MV-4-11 (cell line): Measurements from ENCODE around the gene MYEOV.

Experiments
- DNase-seq: peaks from one replicate; lab custom pipeline; 2025; lab: John Stamatoyannopoulos, UW

The MYEOV gene

DNA sequence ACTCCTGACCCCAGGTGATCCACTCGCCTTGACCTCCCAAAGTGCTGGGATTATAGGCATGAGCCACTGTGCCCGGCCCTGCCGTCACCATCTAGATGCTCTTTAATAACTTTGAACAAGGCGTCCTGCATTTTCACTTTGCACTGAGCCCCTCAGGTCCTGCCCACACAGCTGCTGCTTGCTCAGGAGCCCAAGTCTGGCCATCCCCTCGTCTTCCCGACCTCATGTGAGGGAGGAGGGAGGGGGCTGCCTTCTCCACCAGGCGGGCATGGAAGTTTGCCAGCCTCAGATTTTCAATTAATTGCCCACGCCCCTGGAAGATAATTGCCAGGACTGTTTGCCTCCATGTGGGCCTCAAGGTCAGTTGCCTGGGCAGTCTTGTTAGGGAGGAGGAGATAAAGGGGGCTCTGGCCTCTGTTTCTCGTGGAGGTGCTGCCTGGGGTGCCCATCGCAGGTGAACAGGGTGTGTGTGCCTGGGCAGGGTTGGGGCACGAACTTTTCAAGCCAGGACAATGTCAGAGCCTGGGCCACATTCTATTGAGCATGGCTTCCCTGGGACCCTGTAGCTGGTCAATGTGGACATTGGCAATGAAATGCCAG lies 27.9 kb upstream of the MYEOV start:
- no peak for DNase-seq

- no peak for DNase-seq
Measured at GRCh38 chr11:69267395-69267805, 26.6 kb upstream of the MYEOV start.

GRCh38 chr11:69268911-69269310 lies 25.0 kb upstream of the MYEOV start:
- no peak for DNase-seq

DNA sequence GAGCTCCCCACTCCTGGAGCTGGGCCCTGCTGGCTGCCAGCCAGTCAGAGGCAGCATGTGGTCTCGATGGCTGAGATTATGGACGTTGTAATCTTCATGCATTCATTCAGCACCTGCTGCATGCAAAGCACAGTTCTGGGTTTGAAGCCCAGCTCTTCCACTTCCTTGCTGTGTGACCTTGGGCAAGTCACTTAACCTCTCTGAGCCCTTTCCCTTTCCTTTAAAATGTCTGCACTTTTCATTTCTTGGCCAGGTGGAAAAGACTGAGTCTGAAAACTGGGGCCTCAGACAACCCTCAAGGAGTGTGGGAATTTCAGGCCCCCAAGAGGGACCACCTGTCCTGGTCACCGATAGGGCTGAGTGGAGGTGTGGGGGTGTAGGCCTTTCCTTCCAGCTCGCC lies 24.6 kb upstream of the MYEOV start:
- no peak for DNase-seq

- no peak for DNase-seq
Measured at GRCh38 chr11:69269926-69270697, 23.8 kb upstream of the MYEOV start.

GRCh38 chr11:69270941-69271340 lies 23.0 kb upstream of the MYEOV start:
- DNase-seq, result no peak

- DNase-seq, result no peak
Measured at GRCh38 chr11:69272055-69272454, 21.9 kb upstream of the MYEOV start.

GRCh38 chr11:69272831-69273485 lies 21.0 kb upstream of the MYEOV start:
- DNase-seq, result no peak

GRCh38 chr11:69273571-69273970 lies 20.4 kb upstream of the MYEOV start:
- DNase-seq, result no peak

GRCh38 chr11:69274531-69275016 lies 19.4 kb upstream of the MYEOV start:
- no peak for DNase-seq

GRCh38 chr11:69275178-69275577 lies 18.8 kb upstream of the MYEOV start:
- DNase-seq, result no peak

GRCh38 chr11:69276165-69276564 lies 17.8 kb upstream of the MYEOV start:
- no peak for DNase-seq

DNA sequence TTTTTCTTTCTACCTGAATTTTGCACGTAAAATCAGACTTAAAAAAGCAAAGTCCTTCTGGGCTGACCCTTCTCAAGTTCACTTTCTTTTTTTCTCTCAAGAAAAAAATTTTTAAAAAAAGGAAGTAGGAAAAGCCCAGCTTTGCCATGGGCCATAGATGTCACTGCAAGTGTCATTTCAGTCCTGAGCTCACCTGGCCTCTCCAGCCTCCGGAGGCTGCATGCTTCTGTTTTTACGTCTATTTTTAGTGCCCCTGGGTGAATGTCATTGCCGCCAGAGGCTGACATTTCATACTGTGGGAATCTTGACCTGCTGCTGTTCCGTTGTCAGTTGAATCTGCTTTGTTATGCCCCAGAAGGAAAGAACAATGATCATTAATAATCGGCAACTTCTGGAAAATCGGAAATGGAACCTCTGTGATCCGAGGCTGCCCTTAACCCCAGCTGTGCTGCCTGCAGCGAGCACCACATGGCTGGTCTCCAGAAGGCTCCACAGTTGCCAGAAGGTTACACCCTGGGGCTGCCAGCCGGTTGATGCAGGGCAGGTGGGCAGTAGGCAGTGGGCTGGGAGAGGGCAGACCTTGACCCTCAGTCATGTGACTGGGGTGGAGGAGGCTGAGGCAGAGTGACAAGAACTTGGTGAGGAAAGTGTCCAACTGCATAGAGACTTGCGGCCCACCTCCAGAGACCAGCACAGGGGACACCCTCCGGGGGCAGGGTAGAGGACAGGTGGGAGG lies 16.7 kb upstream of the MYEOV start:
- no peak for DNase-seq

DNA sequence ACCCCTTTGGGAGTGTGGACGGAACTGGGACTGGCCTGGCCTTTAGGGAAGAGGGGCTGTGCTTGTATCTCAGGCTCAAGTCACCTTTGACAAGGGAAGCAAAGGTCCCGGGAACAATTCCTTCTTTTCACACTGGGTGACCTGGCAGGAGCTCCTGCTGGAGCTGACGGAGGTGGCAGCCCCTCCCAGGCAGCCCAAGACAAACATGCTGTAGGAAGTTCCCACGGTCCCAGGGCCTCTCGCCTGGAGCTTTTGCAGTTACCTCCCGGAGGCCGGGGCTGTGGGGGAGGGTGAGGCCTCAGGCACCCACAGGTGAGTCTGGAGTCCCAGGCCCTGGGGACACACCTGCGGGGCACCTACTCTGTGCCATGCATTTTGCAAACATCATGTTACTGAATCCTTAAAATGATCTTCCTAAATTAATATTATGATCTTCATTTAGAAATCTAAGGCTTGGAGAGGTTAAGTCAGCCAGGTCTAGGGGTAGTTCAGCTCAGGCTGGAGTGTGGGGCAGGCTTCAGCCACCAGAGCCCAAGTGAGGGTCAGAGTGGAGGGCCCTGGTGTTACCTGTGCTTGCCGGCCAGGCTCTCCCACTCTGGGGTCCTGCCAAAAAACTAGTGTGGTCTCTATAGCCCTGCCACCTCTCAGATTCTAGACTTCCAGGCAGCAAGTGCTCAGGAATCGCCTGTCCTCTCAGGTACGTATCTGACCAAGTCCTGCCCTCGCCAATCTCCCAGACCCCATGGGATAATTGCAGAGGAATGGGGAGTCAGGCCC lies 15.7 kb upstream of the MYEOV start:
- no peak for DNase-seq

DNA sequence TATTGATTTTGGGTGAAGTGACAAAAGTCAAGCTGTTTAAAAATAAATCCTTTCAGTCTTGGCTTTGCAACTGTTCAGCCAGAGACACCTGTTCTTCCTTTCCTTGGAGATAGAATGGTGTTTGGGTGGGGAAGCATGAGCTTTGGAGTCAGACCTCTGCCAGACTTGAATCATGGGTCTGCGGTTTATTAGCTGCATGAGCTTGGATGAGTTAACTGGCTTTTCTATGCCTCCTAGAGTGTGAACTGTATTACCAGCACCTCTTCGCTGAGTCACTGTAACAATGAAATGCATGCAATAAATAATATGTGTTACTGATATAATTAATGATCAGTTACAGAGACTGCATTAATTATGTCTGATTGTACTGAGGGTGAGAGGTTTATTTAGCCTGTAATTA lies 13.5 kb upstream of the MYEOV start:
- DNase-seq, result no peak

DNA sequence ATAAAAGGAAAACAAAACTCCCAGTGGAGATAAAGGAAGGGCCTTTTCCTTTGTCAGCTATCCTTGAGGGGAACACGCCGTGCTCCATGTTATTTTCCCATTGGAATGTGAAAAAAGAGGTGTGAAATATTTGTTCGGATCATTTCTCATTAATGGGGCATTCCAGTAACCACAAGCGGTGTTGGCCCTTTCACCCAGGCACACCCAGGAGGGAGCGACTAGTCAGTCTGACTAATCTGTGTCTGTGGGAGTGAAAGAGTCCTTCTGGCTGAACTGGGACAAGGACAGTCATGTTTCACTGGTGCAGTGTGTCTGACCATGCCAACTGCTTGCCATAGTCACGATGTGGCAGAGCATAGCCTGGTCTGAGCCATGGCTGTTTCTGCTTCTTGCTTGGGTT lies 13.0 kb upstream of the MYEOV start:
- DNase-seq, result no peak

- DNase-seq, result no peak
Measured at GRCh38 chr11:69283446-69283845, 10.5 kb upstream of the MYEOV start.

- no peak for DNase-seq
Measured at GRCh38 chr11:69284081-69284511, 9.9 kb upstream of the MYEOV start.

GRCh38 chr11:69285091-69285490 lies 8.9 kb upstream of the MYEOV start:
- no peak for DNase-seq

- DNase-seq, result no peak
Measured at GRCh38 chr11:69285766-69286165, 8.2 kb upstream of the MYEOV start.
